Panc1 (cell line): ENCODE results near the gene CHST8. TPM values are rescaled to one million over a fixed set of nuclear protein-coding genes. Genes with fewer than 3 reads are reported as not detected.

Experiments
- ATAC-seq: fragments of 200-7000 bp; cut with Tn5 transposase; 2 replicates; pipeline ENCODE4 v1.9.1; 2020; ENCODE audit warnings: mild to moderate bottlenecking, moderate library complexity
- BruUV-seq: library from RNA; stranded (reverse); fragments of 400-500 nt; replicated peaks from 2 replicates; lab custom pipeline; 2021; lab: Mats Ljungman, UMichigan
- CTCF ChIA-PET: fragments of 300-600 bp; sonication (Branson Sonifier 250); formaldehyde crosslinking; loops from one replicate; lab custom pipeline; 2022; ENCODE audit warnings: antibody characterized with exemption; lab: Charles Lee
- POLR2A ChIA-PET: fragments of 300-600 bp; sonication (Branson Sonifier 250); formaldehyde crosslinking; loops from one replicate; lab custom pipeline; 2022; ENCODE audit warnings: antibody characterized with exemption; lab: Charles Lee
- DNase-seq: peaks from one replicate; pipeline ENCODE4 v3.0.0-alpha.2; 2010; ENCODE audit warnings: low read depth, low spot score
- H3K27ac ChIP-seq: 2 replicates; pipeline ENCODE4 v1.5.1; 2011; ENCODE audit warnings: mild to moderate bottlenecking, low read length, inconsistent platforms
- H3K27me3 ChIP-seq: fragments of 200-500 bp; sonication (Bioruptor generic); 2 replicates; pipeline ENCODE4 v1.6.0; 2014; ENCODE audit warnings: low read length, inconsistent platforms; ENCODE audit not compliant: control insufficient read depth, insufficient read depth
- H3K36me3 ChIP-seq: fragments of 200-500 bp; sonication (Bioruptor generic); 2 replicates; pipeline ENCODE4 v1.5.1; 2014; ENCODE audit warnings: inconsistent platforms, mild to moderate bottlenecking, low read length, moderate library complexity; ENCODE audit not compliant: control insufficient read depth, insufficient read depth
- H3K4me1 ChIP-seq: 2 replicates; pipeline ENCODE4 v1.5.1; 2011; ENCODE audit warnings: inconsistent platforms, mild to moderate bottlenecking, low read length, moderate library complexity; ENCODE audit not compliant: control insufficient read depth, insufficient read depth
- H3K4me3 ChIP-seq, 2 experiments: 2 replicates each; pipeline ENCODE4 v1.5.1; 2011 to 2012; ENCODE audit warnings: low read depth in 2 of 2, low read length in 2 of 2, mild to moderate bottlenecking in 2 of 2, inconsistent platforms in 1 of 2, moderate library complexity in 1 of 2
- H3K9me3 ChIP-seq: fragments of 200-500 bp; sonication (Bioruptor generic); 2 replicates; pipeline ENCODE4 v1.5.1; 2014; ENCODE audit warnings: low read depth, mild to moderate bottlenecking, inconsistent platforms, low read length, moderate library complexity; ENCODE audit not compliant: control insufficient read depth, insufficient read depth
- POLR2AphosphoS5 ChIP-seq: IDR thresholded peaks from 2 replicates; pipeline ENCODE4 v1.6.1; 2012; ENCODE audit warnings: mild to moderate bottlenecking, low read depth, low read length, moderate library complexity
- SIN3A ChIP-seq: IDR thresholded peaks from 2 replicates; pipeline ENCODE4 v1.6.1; 2012; ENCODE audit warnings: low read depth, mild to moderate bottlenecking, low read length, moderate library complexity, borderline replicate concordance; ENCODE audit not compliant: insufficient read depth
- TCF7L2 ChIP-seq: IDR thresholded peaks from 2 replicates; pipeline ENCODE4 v1.6.1; 2011; ENCODE audit warnings: mild to moderate bottlenecking, low read depth, low read length, inconsistent platforms
- in situ Hi-C: cut with HindIII; loops from 2 replicates; pipeline ENCODE4 v1.10.0; 2016; ENCODE audit warnings: low sequenced_read_pairs, low pct_unique_long_range_greater_than_20kb
- intact Hi-C: fragments of 100-400 bp; cut with micrococcal nuclease; formaldehyde crosslinking; loops from one replicate; pipeline ENCODE4 v1.10.0; 2022; ENCODE audit not compliant: unreplicated experiment
- total RNA-seq: library from RNA; stranded (reverse); gene quantifications from one replicate; pipeline ENCODE4 v1.2.1, GENCODE V29; 2021; ENCODE audit not compliant: unreplicated experiment
- TF ChIP-seq, protein P1 (sequence below), 2 experiments: IDR thresholded peaks; 2 replicates each; pipeline ENCODE4 v1.6.1; 2011 to 2012; ENCODE audit warnings: low read depth in 2 of 2, control low read depth in 1 of 2, low read length in 1 of 2, mild to moderate bottlenecking in 1 of 2, moderate library complexity in 1 of 2; ENCODE audit not compliant: insufficient read depth in 1 of 2
- TF ChIP-seq, protein P2 (sequence below): fragments of 450-650 bp; IDR thresholded peaks from 2 replicates; pipeline ENCODE4 v1.5.1; 2017; ENCODE audit warnings: mild to moderate bottlenecking

The CHST8 gene
- total RNA-seq, 1 experiment from 2014 or later, result 0.28 TPM

DNA sequence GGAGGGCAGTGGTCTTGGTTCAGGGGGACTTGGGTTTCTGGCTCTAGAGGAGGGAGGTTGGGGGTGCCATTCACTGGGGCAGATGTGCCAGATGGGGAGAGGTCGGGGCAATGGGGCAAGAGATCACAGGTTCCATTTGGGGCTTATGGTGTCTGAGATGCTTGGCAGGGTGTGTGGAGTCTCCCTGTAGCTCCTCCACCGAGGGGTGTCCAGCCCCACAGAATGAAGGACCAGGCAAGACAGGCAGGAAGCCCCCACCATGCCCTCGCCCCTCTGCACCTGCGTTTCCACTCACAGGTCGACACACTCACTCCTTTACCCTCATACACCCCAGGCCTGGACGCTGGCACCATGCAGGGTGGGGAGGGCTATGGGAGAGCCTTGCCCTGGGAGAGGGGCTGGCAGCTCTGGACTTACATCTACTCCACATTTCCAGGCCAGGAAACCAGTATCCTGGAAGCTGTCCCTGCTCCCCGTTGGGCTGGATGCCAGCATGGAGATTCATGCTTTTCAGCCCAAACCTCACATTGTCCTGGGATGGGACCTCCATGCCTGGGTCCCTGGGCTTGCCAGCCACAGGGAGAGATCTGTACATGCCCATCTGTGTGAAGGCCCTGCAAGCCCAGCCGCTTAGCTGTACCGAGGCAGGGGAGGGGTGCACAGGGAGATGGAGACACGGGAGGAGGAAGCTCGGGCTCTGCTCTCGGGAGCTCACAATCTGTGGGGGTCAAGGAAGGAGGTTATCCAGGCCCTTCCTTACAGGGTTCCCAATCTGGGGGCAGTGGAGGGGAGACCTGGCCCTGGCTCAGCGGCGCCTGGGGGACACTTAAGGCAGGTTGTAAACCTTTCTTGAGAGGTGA, 77.1 kb downstream of the CHST8 start:
- no TSS peak for BruUV-seq
- ChIA-PET CTCF (no interaction called here), POLR2A (interaction anchor here (0.7 to 1.1 kb wide), 2 partner anchors 24 to 94 kb away, joined by 3 to 5 read pairs; no protein-coding TSS in a partner anchor)
- H3K4me1 ChIP-seq, result no peaks in the 10 kb centered on the region
- no peak overlapping the region for H3K27ac ChIP-seq
- no peaks in the 10 kb centered on the region for H3K9me3 ChIP-seq
- H3K27me3 ChIP-seq, result no peaks in the 10 kb centered on the region; the same call in 1 of the 2 replicates
- DNase-seq, result no peak
- ATAC-seq, result no peak; the same call in 1 of the 2 replicates
- H3K4me3 ChIP-seq, result no peak overlapping the region
- intact Hi-C loops, result no loop called here
- in situ Hi-C loops, result no loop called here
- TF ChIP-seq, protein P1, sequence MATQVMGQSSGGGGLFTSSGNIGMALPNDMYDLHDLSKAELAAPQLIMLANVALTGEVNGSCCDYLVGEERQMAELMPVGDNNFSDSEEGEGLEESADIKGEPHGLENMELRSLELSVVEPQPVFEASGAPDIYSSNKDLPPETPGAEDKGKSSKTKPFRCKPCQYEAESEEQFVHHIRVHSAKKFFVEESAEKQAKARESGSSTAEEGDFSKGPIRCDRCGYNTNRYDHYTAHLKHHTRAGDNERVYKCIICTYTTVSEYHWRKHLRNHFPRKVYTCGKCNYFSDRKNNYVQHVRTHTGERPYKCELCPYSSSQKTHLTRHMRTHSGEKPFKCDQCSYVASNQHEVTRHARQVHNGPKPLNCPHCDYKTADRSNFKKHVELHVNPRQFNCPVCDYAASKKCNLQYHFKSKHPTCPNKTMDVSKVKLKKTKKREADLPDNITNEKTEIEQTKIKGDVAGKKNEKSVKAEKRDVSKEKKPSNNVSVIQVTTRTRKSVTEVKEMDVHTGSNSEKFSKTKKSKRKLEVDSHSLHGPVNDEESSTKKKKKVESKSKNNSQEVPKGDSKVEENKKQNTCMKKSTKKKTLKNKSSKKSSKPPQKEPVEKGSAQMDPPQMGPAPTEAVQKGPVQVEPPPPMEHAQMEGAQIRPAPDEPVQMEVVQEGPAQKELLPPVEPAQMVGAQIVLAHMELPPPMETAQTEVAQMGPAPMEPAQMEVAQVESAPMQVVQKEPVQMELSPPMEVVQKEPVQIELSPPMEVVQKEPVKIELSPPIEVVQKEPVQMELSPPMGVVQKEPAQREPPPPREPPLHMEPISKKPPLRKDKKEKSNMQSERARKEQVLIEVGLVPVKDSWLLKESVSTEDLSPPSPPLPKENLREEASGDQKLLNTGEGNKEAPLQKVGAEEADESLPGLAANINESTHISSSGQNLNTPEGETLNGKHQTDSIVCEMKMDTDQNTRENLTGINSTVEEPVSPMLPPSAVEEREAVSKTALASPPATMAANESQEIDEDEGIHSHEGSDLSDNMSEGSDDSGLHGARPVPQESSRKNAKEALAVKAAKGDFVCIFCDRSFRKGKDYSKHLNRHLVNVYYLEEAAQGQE (IDR thresholded peaks at IDR 0.05; ENCODE audit: insufficient read depth in 1 of 2, low read depth in 2 of 2, low read length in 1 of 2), result no peak
- H3K36me3 ChIP-seq, result no peaks in the 10 kb centered on the region

DNA sequence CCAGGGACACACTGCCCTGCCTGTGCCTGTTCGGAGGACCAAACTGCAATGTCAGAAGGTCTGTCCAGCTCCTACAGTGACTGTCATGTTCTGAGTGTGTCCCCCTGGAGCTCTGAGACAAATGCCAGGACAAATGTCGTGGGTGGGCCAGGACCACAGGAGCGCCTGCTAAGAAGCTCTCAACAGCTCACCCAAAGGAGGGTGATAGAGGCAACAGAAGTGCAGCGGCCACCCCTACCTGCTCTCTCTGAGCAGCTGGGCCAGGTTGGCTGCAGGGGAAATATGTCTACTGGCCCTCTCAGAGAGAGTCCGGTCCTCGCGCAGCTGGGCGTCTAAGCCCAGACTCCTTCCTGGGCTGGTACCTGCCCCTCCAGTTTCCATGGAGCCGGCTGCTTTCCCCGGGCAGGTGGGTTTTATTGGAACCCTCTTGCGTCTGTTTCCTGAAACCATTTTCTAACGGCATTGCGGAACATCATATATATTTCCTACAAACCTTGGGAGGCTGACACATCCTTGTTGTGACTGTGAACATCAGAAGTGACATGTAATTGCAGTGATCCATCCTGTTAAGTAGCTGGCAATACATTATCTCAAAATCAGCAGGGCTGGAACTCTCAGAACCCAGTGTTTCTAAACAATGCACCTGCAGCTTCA, 78.1 kb downstream of the CHST8 start:
- Histone ChIP-seq H3K27me3 (no peaks in the 10 kb centered on the region; the same call in 1 of the 2 replicates), H3K36me3 (no peaks in the 10 kb centered on the region), H3K9me3 (no peaks in the 10 kb centered on the region), H3K4me3 (no peak overlapping the region), H3K4me1 (no peaks in the 10 kb centered on the region), H3K27ac (no peak overlapping the region)
- DNase-seq, result no peak
- ChIA-PET POLR2A (interaction anchor here (1.1 kb wide), 1 partner anchor 25 kb away, joined by 3 read pairs; no protein-coding TSS in a partner anchor), CTCF (no interaction called here)
- ATAC-seq, result no peak
- no TSS peak for BruUV-seq
- TF ChIP-seq, protein P2, sequence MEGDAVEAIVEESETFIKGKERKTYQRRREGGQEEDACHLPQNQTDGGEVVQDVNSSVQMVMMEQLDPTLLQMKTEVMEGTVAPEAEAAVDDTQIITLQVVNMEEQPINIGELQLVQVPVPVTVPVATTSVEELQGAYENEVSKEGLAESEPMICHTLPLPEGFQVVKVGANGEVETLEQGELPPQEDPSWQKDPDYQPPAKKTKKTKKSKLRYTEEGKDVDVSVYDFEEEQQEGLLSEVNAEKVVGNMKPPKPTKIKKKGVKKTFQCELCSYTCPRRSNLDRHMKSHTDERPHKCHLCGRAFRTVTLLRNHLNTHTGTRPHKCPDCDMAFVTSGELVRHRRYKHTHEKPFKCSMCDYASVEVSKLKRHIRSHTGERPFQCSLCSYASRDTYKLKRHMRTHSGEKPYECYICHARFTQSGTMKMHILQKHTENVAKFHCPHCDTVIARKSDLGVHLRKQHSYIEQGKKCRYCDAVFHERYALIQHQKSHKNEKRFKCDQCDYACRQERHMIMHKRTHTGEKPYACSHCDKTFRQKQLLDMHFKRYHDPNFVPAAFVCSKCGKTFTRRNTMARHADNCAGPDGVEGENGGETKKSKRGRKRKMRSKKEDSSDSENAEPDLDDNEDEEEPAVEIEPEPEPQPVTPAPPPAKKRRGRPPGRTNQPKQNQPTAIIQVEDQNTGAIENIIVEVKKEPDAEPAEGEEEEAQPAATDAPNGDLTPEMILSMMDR, result no peak
- TF ChIP-seq, protein P1 (IDR thresholded peaks at IDR 0.05; ENCODE audit: insufficient read depth in 1 of 2, low read depth in 2 of 2, low read length in 1 of 2), result no peak
- TF ChIP-seq POLR2AphosphoS5, result no peak
- TF ChIP-seq SIN3A, result no peak
- no peak for TF ChIP-seq TCF7L2
- in situ Hi-C loops, result loop anchor here (10.0 kb wide), 1 partner anchor 285 kb away; no protein-coding TSS in a partner anchor
- intact Hi-C loops, result no loop called here
